HCT116 (cell line): ENCODE data around the gene SHROOM3. TPM values are rescaled to one million over a fixed set of nuclear protein-coding genes. Genes with fewer than 3 reads are reported as not detected.

Source experiments
- ATAC-seq: fragments of 200-7000 bp; cut with Tn5 transposase; 2 replicates; pipeline ENCODE4 v1.9.1; 2020; ENCODE audit warnings: mild to moderate bottlenecking, moderate library complexity
- BruUV-seq: library from RNA; stranded (reverse); fragments of 400-500 nt; replicated peaks from 2 replicates; lab custom pipeline; 2021; lab: Mats Ljungman, UMichigan
- CTCF ChIA-PET: fragments of 300-600 bp; sonication (Branson Sonifier 250); formaldehyde crosslinking; loops from one replicate; lab custom pipeline; 2021; ENCODE audit warnings: antibody characterized with exemption; lab: Charles Lee
- POLR2A ChIA-PET: fragments of 300-600, 350-600 bp; sonication (Branson Sonifier 250); formaldehyde crosslinking; loops from one replicate; lab custom pipeline; 2021; ENCODE audit warnings: antibody characterized with exemption; lab: Charles Lee
- RAD21 ChIA-PET, 2 experiments: fragments of 300-600 bp; sonication (Branson Sonifier 250); formaldehyde crosslinking; loops; one replicate each; lab custom pipeline; 2023; ENCODE audit warnings: low total read pairs in 2 of 2; ENCODE audit not compliant: uncharacterized antibody in 2 of 2, unreplicated experiment in 2 of 2, low non-redundant PET in 1 of 2; lab: Charles Lee
- DNase-seq: peaks from one replicate; pipeline ENCODE4 v3.0.0-alpha.2; 2010; ENCODE audit warnings: low read depth, low spot score
- H2AFZ ChIP-seq: fragments of 200-600 bp; shearing (Covaris generic), sonication (generic); 2 replicates; pipeline ENCODE4 v1.6.1; 2017; ENCODE audit warnings: low read depth, mixed run types, mixed read lengths, antibody characterized with exemption, low read length; ENCODE audit not compliant: poor library complexity, severe bottlenecking
- H3K27ac ChIP-seq: 2 replicates; pipeline ENCODE4 v1.5.1; 2012; ENCODE audit warnings: low read depth, low read length
- H3K27me3 ChIP-seq: fragments of 200-600 bp; sonication (generic); 2 replicates; pipeline ENCODE4 v1.6.1; 2016; ENCODE audit warnings: mixed run types, low read length, mixed read lengths; ENCODE audit not compliant: insufficient read depth
- H3K36me3 ChIP-seq, 2 experiments: fragments of 200-500 bp in 1 of 2; fragments of 200-600 bp in 1 of 2; sonication (Bioruptor generic) in 1 of 2; sonication (generic) in 1 of 2; 2 replicates each; pipeline versions ENCODE4 v1.5.1 to v1.6.1; 2014 to 2016; ENCODE audit warnings: low read length in 2 of 2, inconsistent platforms in 1 of 2, mixed read lengths in 1 of 2, mixed run types in 1 of 2; ENCODE audit not compliant: insufficient read depth in 2 of 2, control insufficient read depth in 1 of 2
- H3K4me1 ChIP-seq, 2 experiments: fragments of 200-600 bp in 1 of 2; sonication (generic) in 1 of 2; 2 replicates each; pipeline versions ENCODE4 v1.5.1 to v1.6.1; 2012 to 2017; ENCODE audit warnings: low read length in 2 of 2, inconsistent platforms in 1 of 2, mild to moderate bottlenecking in 1 of 2, mixed read lengths in 1 of 2, mixed run types in 1 of 2, moderate library complexity in 1 of 2; ENCODE audit not compliant: insufficient read depth in 2 of 2, control insufficient read depth in 1 of 2
- H3K4me2 ChIP-seq: fragments of 200-600 bp; sonication (generic); 2 replicates; pipeline ENCODE4 v1.6.1; 2017; ENCODE audit warnings: mixed run types, low read length, mixed read lengths
- H3K4me3 ChIP-seq, 2 experiments: fragments of 200-600 bp in 1 of 2; sonication (generic) in 1 of 2; replicated peaks in 1 of 2; 2 replicates each; pipeline ENCODE4 v1.5.1; 2011 to 2016; ENCODE audit warnings: low read length in 2 of 2, control low read depth in 1 of 2, low read depth in 1 of 2, mild to moderate bottlenecking in 1 of 2, mixed read lengths in 1 of 2, mixed run types in 1 of 2
- H3K79me2 ChIP-seq: fragments of 200-600 bp; sonication (generic); 2 replicates; pipeline ENCODE4 v1.6.1; 2017; ENCODE audit warnings: mild to moderate bottlenecking, mixed run types, low read length, moderate library complexity, mixed read lengths; ENCODE audit not compliant: insufficient read depth
- H3K9ac ChIP-seq: fragments of 200-600 bp; sonication (generic); 2 replicates; pipeline ENCODE4 v1.6.1; 2016; ENCODE audit warnings: low read length, mixed read lengths
- H3K9me2 ChIP-seq: fragments of 200-600 bp; sonication (generic), shearing (Covaris generic); 2 replicates; pipeline ENCODE4 v1.6.1; 2017; ENCODE audit warnings: mixed run types, mild to moderate bottlenecking, moderate library complexity; ENCODE audit not compliant: insufficient read depth
- H3K9me3 ChIP-seq, 2 experiments: fragments of 200-500 bp in 1 of 2; fragments of 200-600 bp in 1 of 2; sonication (Bioruptor generic) in 1 of 2; sonication (generic) in 1 of 2; 2 replicates each; pipeline ENCODE4 v1.6.1; 2014 to 2017; ENCODE audit warnings: low read length in 2 of 2, mixed read lengths in 2 of 2, inconsistent platforms in 1 of 2, low read depth in 1 of 2, mild to moderate bottlenecking in 1 of 2, mixed run types in 1 of 2, moderate library complexity in 1 of 2; ENCODE audit not compliant: control insufficient read depth in 1 of 2, insufficient read depth in 1 of 2
- H4K20me1 ChIP-seq: fragments of 200-600 bp; sonication (generic), shearing (Covaris generic); 2 replicates; pipeline ENCODE4 v1.6.1; 2017; ENCODE audit warnings: mixed run types, mild to moderate bottlenecking, moderate library complexity; ENCODE audit not compliant: insufficient read depth
- POLR2AphosphoS5 ChIP-seq: IDR thresholded peaks from 2 replicates; pipeline ENCODE4 v1.6.1; 2011; ENCODE audit warnings: mild to moderate bottlenecking, low read depth, low read length, moderate library complexity
- SIN3A ChIP-seq: IDR thresholded peaks from 2 replicates; pipeline ENCODE4 v1.6.1; 2012; ENCODE audit warnings: low read depth
- SRF ChIP-seq: IDR thresholded peaks from 2 replicates; pipeline ENCODE4 v1.6.1; 2012; ENCODE audit warnings: low read depth
- TCF7L2 ChIP-seq: IDR thresholded peaks from 2 replicates; pipeline ENCODE4 v1.7.0; 2011; ENCODE audit warnings: borderline replicate concordance, inconsistent platforms; ENCODE audit not compliant: insufficient read depth, insufficient read length; ENCODE audit errors: extremely low read depth
- intact Hi-C: fragments of 100-400 bp; cut with micrococcal nuclease; formaldehyde crosslinking; loops from 2 replicates; pipeline ENCODE4 v1.10.0; 2022
- total RNA-seq: library from RNA; stranded (reverse); gene quantifications from one replicate; pipeline ENCODE4 v1.2.1, GENCODE V29; 2021; ENCODE audit not compliant: unreplicated experiment
- TF ChIP-seq, protein P1 (sequence below), 3 experiments: fragments of 200-600 bp in 1 of 3; sonication (generic) in 1 of 3; IDR thresholded peaks in 2 of 3; conservative IDR thresholded peaks in 1 of 3; 2 replicates each; pipeline ENCODE4 v1.5.1; 2012 to 2017; ENCODE audit warnings: low read depth in 2 of 3, low read length in 2 of 3, antibody characterized with exemption in 1 of 3, borderline replicate concordance in 1 of 3, control low read depth in 1 of 3, mild to moderate bottlenecking in 1 of 3, mixed read lengths in 1 of 3, mixed run types in 1 of 3, moderate library complexity in 1 of 3; ENCODE audit not compliant: insufficient read depth in 1 of 3

SHROOM3 gene
- total RNA-seq, 1 experiment from 2014 or later, result 22.5 TPM

GRCh38 chr4:76435528-76436319 is 695 bp downstream of the SHROOM3 start:
- Histone ChIP-seq H2AFZ (no peak overlapping the region), H3K9ac (no peak overlapping the region), H3K27ac (no peak overlapping the region), H3K36me3 (no peaks in the 10 kb centered on the region), H3K4me1 (peaks cover 0 to 4% of the 10 kb centered on the region in 2 experiments; a peak in 1 of 4 replicates), H4K20me1 (no peaks in the 10 kb centered on the region), H3K9me2 (no peaks in the 10 kb centered on the region), H3K27me3 (no peaks in the 10 kb centered on the region), H3K79me2 (no peaks in the 10 kb centered on the region), H3K9me3 (no peaks in the 10 kb centered on the region), H3K4me2 (no peak overlapping the region), H3K4me3 (no peak overlapping the region)
- no TSS peak for BruUV-seq
- CTCF ChIA-PET, result interaction anchor here (0.9 to 7.8 kb wide), 4 partner anchors 12 to 72 kb away, joined by 3 to 125 read pairs (median 4); no protein-coding TSS in a partner anchor
- RAD21 ChIA-PET, result no interaction called here
- POLR2A ChIA-PET, result no interaction called here
- DNase-seq (no peak), ATAC-seq (no peak)
- intact Hi-C loops, result loop anchor here (5.0 kb wide), 1 partner anchor 52 kb away; no protein-coding TSS in a partner anchor
- TF ChIP-seq TCF7L2, result no peak
- TF ChIP-seq SIN3A, result no peak
- TF ChIP-seq, protein P1, sequence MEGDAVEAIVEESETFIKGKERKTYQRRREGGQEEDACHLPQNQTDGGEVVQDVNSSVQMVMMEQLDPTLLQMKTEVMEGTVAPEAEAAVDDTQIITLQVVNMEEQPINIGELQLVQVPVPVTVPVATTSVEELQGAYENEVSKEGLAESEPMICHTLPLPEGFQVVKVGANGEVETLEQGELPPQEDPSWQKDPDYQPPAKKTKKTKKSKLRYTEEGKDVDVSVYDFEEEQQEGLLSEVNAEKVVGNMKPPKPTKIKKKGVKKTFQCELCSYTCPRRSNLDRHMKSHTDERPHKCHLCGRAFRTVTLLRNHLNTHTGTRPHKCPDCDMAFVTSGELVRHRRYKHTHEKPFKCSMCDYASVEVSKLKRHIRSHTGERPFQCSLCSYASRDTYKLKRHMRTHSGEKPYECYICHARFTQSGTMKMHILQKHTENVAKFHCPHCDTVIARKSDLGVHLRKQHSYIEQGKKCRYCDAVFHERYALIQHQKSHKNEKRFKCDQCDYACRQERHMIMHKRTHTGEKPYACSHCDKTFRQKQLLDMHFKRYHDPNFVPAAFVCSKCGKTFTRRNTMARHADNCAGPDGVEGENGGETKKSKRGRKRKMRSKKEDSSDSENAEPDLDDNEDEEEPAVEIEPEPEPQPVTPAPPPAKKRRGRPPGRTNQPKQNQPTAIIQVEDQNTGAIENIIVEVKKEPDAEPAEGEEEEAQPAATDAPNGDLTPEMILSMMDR (IDR thresholded peaks at IDR 0.05 in 2 of 3, conservative IDR thresholded peaks at IDR 0.05 in 1 of 3; ENCODE audit: borderline replicate concordance in 1 of 3, insufficient read depth in 1 of 3, low read depth in 2 of 3, low read length in 2 of 3), result no peak

- no peak overlapping the region for H3K4me2 ChIP-seq
- no peaks in the 10 kb centered on the region for H3K79me2 ChIP-seq
- no peak overlapping the region for H3K4me3 ChIP-seq
- BruUV-seq, result no TSS peak
- no peak for TF ChIP-seq SIN3A
- no peak for TF ChIP-seq POLR2AphosphoS5
- no peak for TF ChIP-seq SRF
- no peaks in the 10 kb centered on the region for H4K20me1 ChIP-seq
- ATAC-seq (no peak), DNase-seq (no peak)
- CTCF ChIA-PET, result no interaction called here
- no peaks in the 10 kb centered on the region for H3K36me3 ChIP-seq
- no peaks in the 10 kb centered on the region for H3K9me2 ChIP-seq
- H3K9ac ChIP-seq, result no peak overlapping the region
- RAD21 ChIA-PET, result no interaction called here
- no peaks in the 10 kb centered on the region for H3K27me3 ChIP-seq
- POLR2A ChIA-PET, result no interaction called here
- H2AFZ ChIP-seq, result no peak overlapping the region
- no peak overlapping the region for H3K27ac ChIP-seq
- intact Hi-C loops, result loop anchor here (5.0 kb wide), 1 partner anchor 48 kb away; no protein-coding TSS in a partner anchor
- peaks cover 0 to 13% of the 10 kb centered on the region in 2 experiments; a peak in 3 of 4 replicates for H3K4me1 ChIP-seq
- no peaks in the 10 kb centered on the region for H3K9me3 ChIP-seq
Observed at GRCh38 chr4:76439491-76439890, 4.5 kb downstream of the SHROOM3 start.
